Activated CD8-positive, alpha-beta memory T cell treated with anti-CD3 and anti-CD28 coated beads, Interleukin-2, amount 50 U/mL, for 24 hours (primary cell): ENCODE measurements around the gene HIRIP3.
"Not testable (repeated sequence)": the region's sequence is repeated elsewhere in the genome, so short reads cannot be mapped to it uniquely, and the experiment has no call there.

Experiments
- DNase-seq: peaks from one replicate; pipeline ENCODE4 v3.0.0-alpha.2; 2020; ENCODE audit errors: extremely low read depth

Gene HIRIP3

GRCh38 chr16:30016555-30017276 is 21.3 kb upstream of the HIRIP3 start:
- no peak for DNase-seq

GRCh38 chr16:30015450-30015849 is 20.0 kb upstream of the HIRIP3 start:
- DNase-seq = not testable (repeated sequence)

- not testable (repeated sequence) for DNase-seq
Observed at GRCh38 chr16:30012598-30012997, 17.2 kb upstream of the HIRIP3 start.

GRCh38 chr16:30011714-30012504 is 16.5 kb upstream of the HIRIP3 start:
- DNase-seq = no peak

GRCh38 chr16:30010844-30011713 is 15.7 kb upstream of the HIRIP3 start, which contains the start of gene DOC2A:
TSS of gene DOC2A (minus strand) at chr16:30011027. CDS start at chr16:30010222, 805 bp downstream.
- DNase-seq = no peak

- no peak for DNase-seq
Observed at GRCh38 chr16:30009990-30010843, 14.8 kb upstream of the HIRIP3 start.

GRCh38 chr16:30009085-30009862 is 13.9 kb upstream of the HIRIP3 start:
- DNase-seq = no peak

- no peak for DNase-seq
Observed at GRCh38 chr16:30007378-30007895, 12.0 kb upstream of the HIRIP3 start.

- no peak for DNase-seq
Observed at GRCh38 chr16:30006659-30007377, 11.4 kb upstream of the HIRIP3 start.

GRCh38 chr16:30006095-30006473 is 10.7 kb upstream of the HIRIP3 start:
- no peak for DNase-seq

- no peak for DNase-seq
Observed at GRCh38 chr16:30005341-30006094, 10.1 kb upstream of the HIRIP3 start.

- DNase-seq = no peak
Observed at GRCh38 chr16:30004811-30005242, 9.4 kb upstream of the HIRIP3 start.

GRCh38 chr16:30004424-30004776 is 9.0 kb upstream of the HIRIP3 start:
- DNase-seq = no peak

- DNase-seq = no peak
Observed at GRCh38 chr16:30003670-30004423, 8.4 kb upstream of the HIRIP3 start.

GRCh38 chr16:30002614-30003346 is 7.4 kb upstream of the HIRIP3 start:
- DNase-seq = no peak

- no peak for DNase-seq
Observed at GRCh38 chr16:30000735-30001631, 5.6 kb upstream of the HIRIP3 start.
